Hepatocyte (in vitro differentiated cells): Measurements from ENCODE around the gene CAMKMT. TPM values are rescaled to one million over a fixed set of nuclear protein-coding genes. Genes with fewer than 3 reads are reported as not detected.

Experiments
- DNase-seq: peaks from one replicate; pipeline ENCODE4 v3.0.0-alpha.2; 2016; ENCODE audit warnings: low spot score
- H2AFZ ChIP-seq: fragments of 200-600 bp; sonication (generic); 2 replicates; pipeline ENCODE4 v1.6.0; 2016; ENCODE audit warnings: antibody characterized with exemption, mild to moderate bottlenecking
- H3K27ac ChIP-seq: fragments of 200-600 bp; sonication (generic); 2 replicates; pipeline ENCODE4 v1.5.1; 2016; ENCODE audit warnings: mild to moderate bottlenecking
- H3K27me3 ChIP-seq: fragments of 200-600 bp; sonication (generic); 2 replicates; pipeline ENCODE4 v1.6.1; 2016
- H3K36me3 ChIP-seq: fragments of 200-600 bp; sonication (generic); replicated peaks from 2 replicates; pipeline ENCODE4 v1.5.1; 2016; ENCODE audit warnings: low read depth; ENCODE audit not compliant: insufficient read depth
- H3K4me1 ChIP-seq: fragments of 200-600 bp; sonication (generic); 2 replicates; pipeline ENCODE4 v1.5.1; 2016; ENCODE audit warnings: mild to moderate bottlenecking, moderate library complexity; ENCODE audit not compliant: insufficient read depth
- H3K4me2 ChIP-seq: fragments of 200-600 bp; sonication (generic); 2 replicates; pipeline ENCODE4 v1.6.0; 2016
- H3K4me3 ChIP-seq: fragments of 200-600 bp; sonication (generic); 2 replicates; pipeline ENCODE4 v1.5.1; 2016; ENCODE audit warnings: mild to moderate bottlenecking
- H3K79me2 ChIP-seq: fragments of 200-600 bp; sonication (generic); 2 replicates; pipeline ENCODE4 v1.6.0; 2017; ENCODE audit warnings: mild to moderate bottlenecking
- H3K9me2 ChIP-seq: fragments of 200-600 bp; sonication (generic); replicated peaks from 2 replicates; pipeline ENCODE4 v1.6.0; 2017; ENCODE audit warnings: mild to moderate bottlenecking; ENCODE audit not compliant: insufficient read depth
- H3K9me3 ChIP-seq: fragments of 200-600 bp; sonication (generic); 2 replicates; pipeline ENCODE4 v1.5.1; 2016; ENCODE audit warnings: low read depth, mild to moderate bottlenecking
- H4K20me1 ChIP-seq: fragments of 200-600 bp; sonication (generic); 2 replicates; pipeline ENCODE4 v1.6.0; 2016; ENCODE audit warnings: mild to moderate bottlenecking; ENCODE audit not compliant: insufficient read depth, poor library complexity, severe bottlenecking
- EZH2 ChIP-seq: fragments of 200-600 bp; sonication (generic); IDR thresholded peaks from 2 replicates; pipeline ENCODE4 v1.6.1; 2016; ENCODE audit warnings: antibody characterized with exemption, mild to moderate bottlenecking, borderline replicate concordance
- EZH2phosphoT487 ChIP-seq: fragments of 200-600 bp; sonication (generic); IDR thresholded peaks from one replicate; pipeline ENCODE4 v1.6.1; 2018; ENCODE audit warnings: antibody characterized with exemption, mild to moderate bottlenecking, low read depth, moderate library complexity; ENCODE audit not compliant: unreplicated experiment, severe bottlenecking
- WGBS: methylation state at CpG from one replicate; pipeline ENCODE4 v1.1.6; 2016; ENCODE audit warnings: low lambda C conversion rate; ENCODE audit errors: missing lambda C conversion rate; 5-methylcytosine and 5-hydroxymethylcytosine counted together
- polyA plus RNA-seq: library from polyadenylated mRNA; unstranded; fragments of >200 nt; fragmentation: Nextera tagmentation; extraction: Ambion mirVana; gene quantifications from 2 replicates; pipeline ENCODE4 v1.2.1, GENCODE V29; 2016
- total RNA-seq: library from RNA; depleted of rRNA; stranded (reverse); fragments of >200 nt; gene quantifications from 2 replicates; pipeline ENCODE4 v1.2.3, GENCODE V29; 2014
- TF ChIP-seq, protein P1 (sequence below): fragments of 200-600 bp; sonication (generic); IDR thresholded peaks from 2 replicates; pipeline ENCODE4 v1.5.1; 2016; ENCODE audit warnings: antibody characterized with exemption, mild to moderate bottlenecking; ENCODE audit not compliant: poor library complexity

CAMKMT gene
- total and polyA plus RNA-seq, 2 experiments from 2014 or later = 10.3 to 12.7 TPM

DNA sequence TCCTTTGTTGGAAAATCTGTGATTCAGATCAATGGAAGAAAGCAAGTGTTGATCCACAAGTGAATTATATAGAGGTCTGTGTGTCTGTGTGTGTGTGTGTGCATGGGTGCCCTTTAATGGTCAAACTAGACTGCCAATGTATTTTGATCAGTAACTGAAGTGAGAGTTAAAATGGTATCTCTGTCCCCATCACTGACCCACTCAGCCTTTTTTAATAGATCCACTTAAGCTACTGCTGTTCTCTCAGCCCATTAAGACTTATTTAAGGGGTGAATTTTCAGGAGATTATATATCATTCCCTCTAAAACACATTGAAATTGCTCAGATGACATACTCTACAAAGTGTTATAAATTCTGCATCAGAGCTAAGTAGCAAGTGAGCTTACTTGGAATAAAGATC, 386.0 kb downstream of the CAMKMT start:
- Histone ChIP-seq H3K4me2 (no peak overlapping the region), H3K27me3 (no peaks in the 10 kb centered on the region), H4K20me1 (no peaks in the 10 kb centered on the region), H2AFZ (no peak overlapping the region), H3K9me3 (no peaks in the 10 kb centered on the region), H3K27ac (no peak overlapping the region), H3K9me2 (no peaks in the 10 kb centered on the region), H3K4me1 (no peaks in the 10 kb centered on the region), H3K79me2 (no peaks in the 10 kb centered on the region), H3K4me3 (no peak overlapping the region), H3K36me3 (no peaks in the 10 kb centered on the region)
- TF ChIP-seq EZH2 = no peak
- no peak for TF ChIP-seq EZH2phosphoT487
- TF ChIP-seq, protein P1, sequence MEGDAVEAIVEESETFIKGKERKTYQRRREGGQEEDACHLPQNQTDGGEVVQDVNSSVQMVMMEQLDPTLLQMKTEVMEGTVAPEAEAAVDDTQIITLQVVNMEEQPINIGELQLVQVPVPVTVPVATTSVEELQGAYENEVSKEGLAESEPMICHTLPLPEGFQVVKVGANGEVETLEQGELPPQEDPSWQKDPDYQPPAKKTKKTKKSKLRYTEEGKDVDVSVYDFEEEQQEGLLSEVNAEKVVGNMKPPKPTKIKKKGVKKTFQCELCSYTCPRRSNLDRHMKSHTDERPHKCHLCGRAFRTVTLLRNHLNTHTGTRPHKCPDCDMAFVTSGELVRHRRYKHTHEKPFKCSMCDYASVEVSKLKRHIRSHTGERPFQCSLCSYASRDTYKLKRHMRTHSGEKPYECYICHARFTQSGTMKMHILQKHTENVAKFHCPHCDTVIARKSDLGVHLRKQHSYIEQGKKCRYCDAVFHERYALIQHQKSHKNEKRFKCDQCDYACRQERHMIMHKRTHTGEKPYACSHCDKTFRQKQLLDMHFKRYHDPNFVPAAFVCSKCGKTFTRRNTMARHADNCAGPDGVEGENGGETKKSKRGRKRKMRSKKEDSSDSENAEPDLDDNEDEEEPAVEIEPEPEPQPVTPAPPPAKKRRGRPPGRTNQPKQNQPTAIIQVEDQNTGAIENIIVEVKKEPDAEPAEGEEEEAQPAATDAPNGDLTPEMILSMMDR = no peak
- DNase-seq = no peak

DNA sequence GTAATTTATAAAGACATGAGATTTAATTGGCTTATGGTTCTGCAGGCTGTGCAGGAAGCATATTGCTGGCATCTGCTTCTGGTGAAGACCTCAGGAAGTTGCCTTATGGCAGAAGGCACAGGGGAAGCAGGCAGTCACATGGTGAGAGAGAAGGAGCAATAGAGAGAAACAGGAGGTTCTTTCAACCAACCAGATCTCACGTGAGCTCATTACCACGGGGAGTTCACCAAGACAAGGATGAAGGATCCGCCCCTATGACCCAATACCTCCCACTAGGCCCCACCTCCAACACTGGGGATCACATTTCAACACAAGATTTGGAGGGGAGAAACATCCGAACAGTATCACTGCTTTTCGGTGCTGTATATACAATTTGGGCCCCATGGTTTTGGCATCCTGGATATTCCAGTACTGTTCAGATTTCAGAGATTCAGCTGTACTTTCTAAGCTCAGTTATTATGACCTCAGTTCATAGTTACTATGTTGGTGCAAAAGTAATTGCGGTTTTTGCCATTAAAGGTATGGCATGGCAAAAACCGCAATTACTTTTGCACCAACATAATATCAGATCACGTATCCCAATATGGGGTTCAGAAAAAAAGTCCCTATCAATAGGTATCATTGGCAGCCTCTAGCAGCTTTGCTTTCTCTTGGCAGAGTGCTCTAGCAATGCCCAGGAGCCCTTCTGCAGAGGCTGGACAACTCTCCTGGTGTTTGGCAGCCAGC, 390.2 kb downstream of the CAMKMT start:
- 78% methylated on average over 8 of the region's 8 CpGs for WGBS
- no peaks in the 10 kb centered on the region for H3K27me3 ChIP-seq
- no peak overlapping the region for H3K27ac ChIP-seq
- DNase-seq = no peak
- H3K4me3 ChIP-seq = no peak overlapping the region
- no peak overlapping the region for H2AFZ ChIP-seq
- no peak overlapping the region for H3K4me2 ChIP-seq
- no peaks in the 10 kb centered on the region for H3K36me3 ChIP-seq
- no peaks in the 10 kb centered on the region for H3K9me3 ChIP-seq
- H4K20me1 ChIP-seq = no peaks in the 10 kb centered on the region
- TF ChIP-seq EZH2 (no peak), EZH2phosphoT487 (no peak)
- TF ChIP-seq, protein P1 = no peak
- H3K9me2 ChIP-seq = no peaks in the 10 kb centered on the region
- H3K4me1 ChIP-seq = no peaks in the 10 kb centered on the region
- no peaks in the 10 kb centered on the region for H3K79me2 ChIP-seq

DNA sequence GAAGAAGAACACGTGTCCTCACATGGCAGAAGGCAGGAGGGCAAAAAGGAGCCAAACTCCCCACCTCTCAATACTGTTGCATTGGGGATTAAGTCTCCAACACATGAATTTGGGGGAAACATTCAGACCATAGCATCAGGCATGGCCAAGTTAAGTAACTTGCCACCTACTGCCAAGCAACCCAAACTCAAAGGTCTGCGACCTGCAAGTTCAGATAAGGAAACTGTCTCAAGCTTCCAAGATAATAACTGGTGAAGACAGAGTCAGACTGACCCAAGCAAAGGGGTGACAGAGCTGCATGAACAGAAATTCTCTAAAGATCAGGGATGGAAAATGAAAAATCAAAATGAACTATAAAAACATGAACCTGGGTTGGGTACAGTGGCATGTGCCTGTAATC, 391.0 kb downstream of the CAMKMT start:
- H3K9me2 ChIP-seq = no peaks in the 10 kb centered on the region
- no peaks in the 10 kb centered on the region for H3K4me1 ChIP-seq
- no peak overlapping the region for H3K27ac ChIP-seq
- 86% methylated on average over 2 of the region's 2 CpGs for WGBS
- no peak for TF ChIP-seq EZH2phosphoT487
- TF ChIP-seq EZH2 = no peak
- TF ChIP-seq, protein P1 = no peak
- H3K27me3 ChIP-seq = no peaks in the 10 kb centered on the region
- H4K20me1 ChIP-seq = no peaks in the 10 kb centered on the region
- DNase-seq = no peak
- no peak overlapping the region for H3K4me2 ChIP-seq
- H3K9me3 ChIP-seq = no peaks in the 10 kb centered on the region
- no peaks in the 10 kb centered on the region for H3K36me3 ChIP-seq
- no peaks in the 10 kb centered on the region for H3K79me2 ChIP-seq
- H2AFZ ChIP-seq = no peak overlapping the region
- no peak overlapping the region for H3K4me3 ChIP-seq
